Activated CD8-positive, alpha-beta memory T cell treated with anti-CD3 and anti-CD28 coated beads for 24 hours (primary cell): ENCODE measurements around the gene UBA5.

ENCODE experiments used
- DNase-seq: peaks from one replicate; pipeline ENCODE4 v3.0.0-alpha.2; 2020

The UBA5 gene

DNA sequence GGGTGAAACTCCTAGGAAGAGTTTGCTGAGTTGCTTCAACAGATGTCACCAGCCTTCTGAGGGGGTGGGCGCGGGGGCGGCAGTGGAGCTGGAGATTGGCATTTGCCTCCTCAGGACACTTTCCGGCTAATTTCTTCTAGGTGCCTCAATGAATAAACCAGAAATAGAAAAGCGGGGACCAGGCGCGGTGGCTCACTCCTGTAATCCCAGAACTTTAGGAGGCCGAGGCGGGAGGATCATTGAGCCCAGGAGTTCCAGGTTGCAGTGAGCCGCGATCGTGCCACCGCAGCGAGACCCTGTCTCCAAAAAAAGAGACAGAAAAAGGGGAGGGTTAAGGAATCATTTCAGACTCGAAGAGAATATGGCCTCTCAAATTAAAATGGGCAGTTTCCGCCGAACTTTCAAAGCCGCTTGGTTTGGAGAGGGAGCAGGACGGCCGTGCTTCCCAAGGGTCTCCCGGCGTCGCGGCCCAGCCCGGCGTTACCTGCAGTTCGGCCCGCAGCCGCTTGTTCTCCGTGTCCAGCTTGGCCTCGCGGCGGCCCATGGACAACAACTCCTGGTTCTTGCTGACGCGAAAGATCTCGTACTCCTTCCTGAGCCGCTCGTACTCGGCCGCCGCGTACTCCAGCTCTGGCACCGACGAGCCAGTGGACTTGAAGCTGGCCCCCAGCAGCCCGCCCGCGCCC lies 61.5 kb downstream of the UBA5 start:
- DNase-seq, result no peak

DNA sequence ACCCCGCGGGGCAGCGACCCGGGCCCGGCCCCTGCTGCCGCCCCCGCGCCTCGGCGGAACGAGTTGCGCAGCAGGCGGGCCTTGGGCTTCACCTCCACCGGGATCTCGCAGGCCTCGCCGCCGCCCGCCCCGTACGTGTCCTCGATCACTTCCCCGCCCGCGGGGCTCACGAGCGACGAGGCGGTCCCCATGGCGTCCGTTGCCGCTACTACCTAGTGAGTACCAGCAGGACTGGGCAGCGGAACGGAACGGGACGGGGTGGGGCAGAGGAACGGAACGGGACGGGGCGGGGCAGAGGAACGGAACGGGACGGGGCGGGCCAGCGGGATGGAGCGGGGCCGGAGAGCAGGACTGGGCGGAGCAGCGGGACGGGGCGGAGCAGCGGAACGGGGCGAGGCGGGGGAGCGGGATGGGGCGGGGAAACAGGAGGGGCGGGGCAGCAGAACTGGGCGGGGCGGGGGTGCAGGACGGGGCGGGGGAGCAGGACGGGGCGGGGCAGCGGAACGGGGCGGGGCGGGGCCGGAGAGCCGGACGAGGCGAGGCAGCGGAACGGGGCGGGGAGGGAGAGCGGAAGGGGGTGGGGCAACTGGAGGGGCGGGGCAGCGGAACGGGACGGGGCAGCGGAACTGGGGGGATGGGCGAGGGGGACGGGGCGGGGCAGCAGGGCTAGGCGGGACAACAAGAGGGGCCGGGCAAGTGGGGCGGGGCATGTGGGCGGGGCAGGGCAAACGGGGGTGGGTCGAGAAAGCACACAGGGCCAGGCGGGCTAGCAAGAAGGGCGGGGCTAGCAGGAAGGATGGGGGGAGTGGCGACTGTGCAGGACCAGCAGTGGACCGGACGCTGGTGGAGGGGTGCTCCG lies 62.3 kb downstream of the UBA5 start, which contains the start of gene NPHP3:
TSS of gene NPHP3 (minus strand) at position 245 of the 859 bp plus-strand sequence. CDS start at position 191, 54 bp downstream.
- peak; percentile 96 for DNase-seq

DNA sequence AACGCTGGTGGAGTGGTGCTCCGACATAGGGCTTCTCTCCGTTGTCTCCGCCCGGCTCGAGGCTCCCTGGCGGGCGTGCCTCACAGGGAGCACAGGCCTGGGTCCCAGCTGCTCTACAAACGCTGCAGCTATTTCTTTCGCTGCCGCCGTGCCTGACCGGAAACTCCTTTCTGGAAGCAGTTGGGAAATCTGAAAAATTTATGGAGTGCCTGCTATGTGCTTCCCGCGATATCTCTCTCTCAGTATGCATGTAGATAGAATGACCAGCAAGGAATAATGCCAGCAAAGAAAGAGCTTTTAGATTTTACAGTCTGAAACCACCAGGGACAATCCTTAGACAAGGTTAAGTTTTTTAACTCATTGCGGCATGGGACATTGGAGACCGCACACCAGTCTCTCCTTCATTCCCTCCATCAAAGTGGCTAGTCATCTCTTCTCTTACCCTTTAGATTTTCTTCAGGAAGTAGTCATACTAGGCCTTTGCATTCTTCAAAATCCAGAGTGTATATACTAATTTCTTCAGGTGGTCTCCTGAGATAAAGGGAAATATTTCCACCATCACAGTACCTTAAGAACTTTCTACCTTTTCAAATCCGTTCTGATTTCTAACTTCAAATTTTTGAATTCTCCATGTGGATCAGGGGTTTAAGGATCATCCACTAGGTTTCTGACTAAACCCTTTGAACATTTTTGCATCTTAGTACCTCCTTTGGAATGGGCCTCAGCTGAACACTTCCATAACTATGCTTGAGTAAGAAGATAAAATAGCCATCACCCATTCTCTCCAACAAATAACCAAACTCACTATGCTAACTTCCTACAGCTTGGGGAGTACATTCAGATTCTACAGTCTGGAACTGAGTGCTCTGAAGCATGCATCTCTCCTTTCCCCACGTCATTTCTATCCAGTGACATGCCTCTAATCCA lies 63.2 kb downstream of the UBA5 start:
- DNase-seq, result no peak

DNA sequence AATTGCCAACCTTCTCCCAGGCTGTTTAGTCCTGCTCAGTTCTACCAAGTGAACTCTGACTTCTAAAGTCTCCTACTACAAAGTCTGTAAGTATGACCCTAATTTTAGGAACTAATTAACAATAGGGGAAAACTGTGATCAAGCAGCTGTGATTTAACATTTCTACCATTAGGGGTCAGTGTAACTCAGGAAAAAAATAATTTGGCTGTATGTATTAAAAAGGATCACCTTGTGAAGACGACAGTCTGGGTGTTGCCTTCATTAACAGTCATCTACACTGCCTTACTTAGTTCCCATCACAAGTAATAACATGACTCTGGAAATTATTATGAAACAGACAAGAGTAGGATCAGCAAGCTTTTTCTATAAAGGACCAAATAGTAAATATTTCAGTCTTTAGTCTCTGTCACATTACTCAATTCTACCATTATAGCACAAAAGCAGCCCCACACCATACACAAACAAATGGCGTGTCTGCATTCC lies 66.3 kb downstream of the UBA5 start:
- no peak for DNase-seq
